Fibroblast of skin of abdomen (primary cell): Measurements from ENCODE around the gene KRTAP10-4.

Experiments
- DNase-seq: peaks from one replicate; pipeline ENCODE4 v3.0.0-alpha.2; 2013

The KRTAP10-4 gene

GRCh38 chr21:44618909-44619308 is 45.4 kb downstream of the KRTAP10-4 start:
- no peak for DNase-seq

GRCh38 chr21:44619886-44620285 is 46.4 kb downstream of the KRTAP10-4 start:
- DNase-seq, result no peak

GRCh38 chr21:44623575-44623974 is 50.0 kb downstream of the KRTAP10-4 start:
- DNase-seq, result no peak
